HepG2 (cell line): ENCODE measurements around the gene ZFP69. TPM values are rescaled to one million over a fixed set of nuclear protein-coding genes. Genes with fewer than 3 reads are reported as not detected.

Source experiments
- ATF6 ChIP-seq: sonication (generic); formaldehyde crosslinking; conservative IDR thresholded peaks from 2 replicates; pipeline ENCODE4 v1.4.0; 2020; ENCODE audit warnings: missing genetic modification reagents
- BRF2 ChIP-seq: sonication (generic); formaldehyde crosslinking; IDR thresholded peaks from 2 replicates; pipeline ENCODE4 v1.8.1; 2022; ENCODE audit warnings: mild to moderate bottlenecking, missing genetic modification reagents
- CHD2 ChIP-seq: IDR thresholded peaks from 2 replicates; pipeline ENCODE4 v1.6.1; 2011; ENCODE audit warnings: low read depth, low read length, improper control_type of control experiment
- DR1 ChIP-seq: sonication (generic); formaldehyde crosslinking; IDR thresholded peaks from 2 replicates; pipeline ENCODE4 v1.8.0; 2021; ENCODE audit warnings: mild to moderate bottlenecking, missing genetic modification reagents, inconsistent platforms
- DRAP1 ChIP-seq: IDR thresholded peaks from 2 replicates; pipeline ENCODE4 v1.6.1; 2016; ENCODE audit warnings: missing genetic modification reagents, missing compliant biosample characterization
- FOXA1 ChIP-seq, 2 experiments: fragments of 450-650 bp in 1 of 2; sonication (generic) in 1 of 2; formaldehyde crosslinking in 1 of 2; IDR thresholded peaks; 2 replicates each; pipeline versions ENCODE4 v1.4.0 to v1.6.1; 2016 to 2020; ENCODE audit warnings: missing genetic modification reagents in 1 of 2
- FOXA3 ChIP-seq: IDR thresholded peaks from 2 replicates; pipeline ENCODE4 v1.6.1; 2016; ENCODE audit warnings: missing genetic modification reagents, missing compliant biosample characterization
- GMEB2 ChIP-seq: IDR thresholded peaks from 2 replicates; pipeline ENCODE4 v1.6.1; 2016; ENCODE audit warnings: missing biosample characterization, missing genetic modification reagents, low read depth
- GTF2F1 ChIP-seq: fragments of 150-350 bp; IDR thresholded peaks from 2 replicates; pipeline ENCODE4 v1.6.1; 2014; ENCODE audit warnings: low read length
- IRF2 ChIP-seq: IDR thresholded peaks from 2 replicates; pipeline ENCODE4 v1.6.1; 2018; ENCODE audit warnings: missing genetic modification reagents, missing compliant biosample characterization
- KDM6A ChIP-seq: IDR thresholded peaks from 2 replicates; pipeline ENCODE4 v1.6.1; 2016; ENCODE audit warnings: low read depth
- RFX5 ChIP-seq: IDR thresholded peaks from 2 replicates; pipeline ENCODE4 v1.6.1; 2011; ENCODE audit warnings: low read depth, low read length, improper control_type of control experiment
- SMAD1 ChIP-seq: sonication (generic); formaldehyde crosslinking; IDR thresholded peaks from 2 replicates; pipeline ENCODE4 v1.4.0; 2020; ENCODE audit warnings: missing genetic modification reagents, low read depth, mild to moderate bottlenecking, borderline replicate concordance
- SP1 ChIP-seq, 2 experiments: fragments of 450-650 bp in 1 of 2; sonication (generic) in 1 of 2; formaldehyde crosslinking in 1 of 2; IDR thresholded peaks; 2 replicates each; pipeline versions ENCODE4 v1.4.0 to v1.6.1; 2016 to 2020; ENCODE audit warnings: missing genetic modification reagents in 1 of 2
- TARDBP ChIP-seq: sonication (generic); formaldehyde crosslinking; IDR thresholded peaks from 2 replicates; pipeline ENCODE4 v1.8.0; 2022; ENCODE audit warnings: mild to moderate bottlenecking, missing genetic modification reagents
- TBL1XR1 ChIP-seq: fragments of 150-350 bp; IDR thresholded peaks from 2 replicates; pipeline ENCODE4 v1.6.1; 2014; ENCODE audit warnings: borderline replicate concordance, low read length; ENCODE audit not compliant: partially characterized antibody
- ZIK1 ChIP-seq: sonication (generic); formaldehyde crosslinking; IDR thresholded peaks from 2 replicates; pipeline ENCODE4 v1.5.0; 2020; ENCODE audit warnings: mild to moderate bottlenecking, low read depth, missing genetic modification reagents, borderline replicate concordance
- ZNF329 ChIP-seq: sonication (generic); formaldehyde crosslinking; IDR thresholded peaks from 2 replicates; pipeline ENCODE4 v1.9.0; 2021; ENCODE audit warnings: low read depth, mild to moderate bottlenecking, missing genetic modification reagents
- ZNF670 ChIP-seq: sonication (generic); formaldehyde crosslinking; IDR thresholded peaks from 2 replicates; pipeline ENCODE4 v1.8.0; 2022; ENCODE audit warnings: mild to moderate bottlenecking, missing genetic modification reagents, borderline replicate concordance
- ZNF766 ChIP-seq: sonication (generic); formaldehyde crosslinking; IDR thresholded peaks from 2 replicates; pipeline ENCODE4 v1.5.0; 2020; ENCODE audit warnings: missing genetic modification reagents, borderline replicate concordance
- ZNF770 ChIP-seq: sonication (generic); formaldehyde crosslinking; IDR thresholded peaks from 2 replicates; pipeline ENCODE4 v1.5.0; 2020; ENCODE audit warnings: mild to moderate bottlenecking, missing genetic modification reagents
- ZNF780A ChIP-seq: sonication (generic); formaldehyde crosslinking; IDR thresholded peaks from 2 replicates; pipeline ENCODE4 v1.8.0; 2022; ENCODE audit warnings: mild to moderate bottlenecking, missing genetic modification reagents, moderate library complexity
- ZSCAN12 ChIP-seq: sonication (generic); formaldehyde crosslinking; IDR thresholded peaks from 2 replicates; pipeline ENCODE4 v1.9.0; 2021; ENCODE audit warnings: mild to moderate bottlenecking, missing genetic modification reagents
- polyA plus RNA-seq, 8 experiments: library from polyadenylated mRNA; depleted of rRNA in 3 of 8; stranded (reverse) in 7 of 8; unstranded in 1 of 8; fragments of >200 nt; fragmentation: Illumina TruSeq in 4 of 8; extraction: Trizol in 4 of 8; gene quantifications; 2 replicates each; pipeline versions ENCODE4 v1.2.1 to v1.2.3, GENCODE V29; 2011 to 2016; ENCODE audit warnings: low read depth in 4 of 8, missing spikeins in 1 of 8, mixed read lengths in 1 of 8; ENCODE audit not compliant: insufficient read depth in 1 of 8
- total RNA-seq, 5 experiments: library from RNA; depleted of rRNA; stranded (reverse); fragments of >200 nt; fragmentation: Illumina TruSeq; extraction: Trizol; gene quantifications; 2 replicates each; pipeline ENCODE4 v1.2.3, GENCODE V29; 2016; ENCODE audit warnings: low read depth in 1 of 5

The ZFP69 gene
- total and polyA plus RNA-seq, 2 of the 13 experiments (the other 11 are each of a cell fraction or from before 2014, with no cell fraction given), result 2.6 to 5.6 TPM

- TF ChIP-seq ZSCAN12, result no peak
- TF ChIP-seq BRF2 (CRISPR knock-in tag), result no peak
- TF ChIP-seq DRAP1 (CRISPR knock-in tag), result no peak
- no peak for TF ChIP-seq KDM6A (CRISPR knock-in tag)
- TF ChIP-seq SP1 (IDR thresholded peaks at IDR 0.05), result no peak
- TF ChIP-seq SP1 (CRISPR knock-in tag; IDR thresholded peaks at IDR 0.05), result no peak
- TF ChIP-seq FOXA3 (CRISPR knock-in tag), result peak; percentile 23; the same call in 1 of the 2 replicates
- TF ChIP-seq DR1, result no peak
- TF ChIP-seq TBL1XR1, result no peak
- no peak for TF ChIP-seq RFX5
- TF ChIP-seq TARDBP (CRISPR knock-in tag), result peak; percentile 23; the same call in 1 of the 2 replicates
- TF ChIP-seq ZNF766, result no peak
- TF ChIP-seq ATF6 (CRISPR knock-in tag), result no peak
- no peak for TF ChIP-seq ZNF329 (CRISPR knock-in tag)
- 0 out of 2 replicates have a peak, but pooled peaks have one; percentile 37 for TF ChIP-seq IRF2 (CRISPR knock-in tag)
- TF ChIP-seq FOXA1 (IDR thresholded peaks at IDR 0.05), result no peak
- TF ChIP-seq FOXA1 (CRISPR knock-in tag; IDR thresholded peaks at IDR 0.05), result no peak
- TF ChIP-seq ZIK1 (CRISPR knock-in tag), result no peak
- TF ChIP-seq ZNF670 (CRISPR knock-in tag), result no peak
- no peak for TF ChIP-seq CHD2
- no peak for TF ChIP-seq SMAD1
- TF ChIP-seq GMEB2 (CRISPR knock-in tag), result no peak
- TF ChIP-seq ZNF780A (CRISPR knock-in tag), result no peak
- TF ChIP-seq GTF2F1, result no peak
- no peak for TF ChIP-seq ZNF770 (CRISPR knock-in tag)
These were observed 55.8 kb downstream of the ZFP69 start (continued) for GRCh38 chr1:40532844-40533424.
